ENCODE data around the gene FOXRED2. TPM values are rescaled to one million over a fixed set of nuclear protein-coding genes. Genes with fewer than 3 reads are reported as not detected.
A peak's percentile ranks its signal among the peaks of the same experiment; 100 is the strongest.

FOXRED2 gene
- total RNA-seq, 6 donors from 2014 or later: 6.0 to 27.2 (median 12.9) TPM

- Histone ChIP-seq H3K27me3 (no peaks in the 10 kb centered on the region), H3K36me3 (no peaks in the 10 kb centered on the region), H3K4me1 (peaks cover 11 to 16% (median 14%) of the 10 kb centered on the region in 4 donors), H3K9me3 (no peaks in the 10 kb centered on the region), H3K27ac (no peak overlapping the region), H3K4me3 (no peak overlapping the region)
- no peak for DNase-seq
- whole genome bisulfite sequencing, 2 donors: 86 to 90% methylated on average over 2 of the region's 2 CpGs
- no peak for ATAC-seq (ENCODE audit: low FRiP score in 2 of 2)
- TF ChIP-seq POLR2A (IDR thresholded peaks at IDR 0.05) (no peak), POLR2AphosphoS5 (IDR thresholded peaks at IDR 0.05) (no peak), EP300 (IDR thresholded peaks at IDR 0.05) (no peak)
- TF ChIP-seq, protein P1, sequence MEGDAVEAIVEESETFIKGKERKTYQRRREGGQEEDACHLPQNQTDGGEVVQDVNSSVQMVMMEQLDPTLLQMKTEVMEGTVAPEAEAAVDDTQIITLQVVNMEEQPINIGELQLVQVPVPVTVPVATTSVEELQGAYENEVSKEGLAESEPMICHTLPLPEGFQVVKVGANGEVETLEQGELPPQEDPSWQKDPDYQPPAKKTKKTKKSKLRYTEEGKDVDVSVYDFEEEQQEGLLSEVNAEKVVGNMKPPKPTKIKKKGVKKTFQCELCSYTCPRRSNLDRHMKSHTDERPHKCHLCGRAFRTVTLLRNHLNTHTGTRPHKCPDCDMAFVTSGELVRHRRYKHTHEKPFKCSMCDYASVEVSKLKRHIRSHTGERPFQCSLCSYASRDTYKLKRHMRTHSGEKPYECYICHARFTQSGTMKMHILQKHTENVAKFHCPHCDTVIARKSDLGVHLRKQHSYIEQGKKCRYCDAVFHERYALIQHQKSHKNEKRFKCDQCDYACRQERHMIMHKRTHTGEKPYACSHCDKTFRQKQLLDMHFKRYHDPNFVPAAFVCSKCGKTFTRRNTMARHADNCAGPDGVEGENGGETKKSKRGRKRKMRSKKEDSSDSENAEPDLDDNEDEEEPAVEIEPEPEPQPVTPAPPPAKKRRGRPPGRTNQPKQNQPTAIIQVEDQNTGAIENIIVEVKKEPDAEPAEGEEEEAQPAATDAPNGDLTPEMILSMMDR (IDR thresholded peaks at IDR 0.05): no peak
These were observed 25.6 kb upstream of the FOXRED2 start for GRCh38 chr22:36532466-36532865.

DNA sequence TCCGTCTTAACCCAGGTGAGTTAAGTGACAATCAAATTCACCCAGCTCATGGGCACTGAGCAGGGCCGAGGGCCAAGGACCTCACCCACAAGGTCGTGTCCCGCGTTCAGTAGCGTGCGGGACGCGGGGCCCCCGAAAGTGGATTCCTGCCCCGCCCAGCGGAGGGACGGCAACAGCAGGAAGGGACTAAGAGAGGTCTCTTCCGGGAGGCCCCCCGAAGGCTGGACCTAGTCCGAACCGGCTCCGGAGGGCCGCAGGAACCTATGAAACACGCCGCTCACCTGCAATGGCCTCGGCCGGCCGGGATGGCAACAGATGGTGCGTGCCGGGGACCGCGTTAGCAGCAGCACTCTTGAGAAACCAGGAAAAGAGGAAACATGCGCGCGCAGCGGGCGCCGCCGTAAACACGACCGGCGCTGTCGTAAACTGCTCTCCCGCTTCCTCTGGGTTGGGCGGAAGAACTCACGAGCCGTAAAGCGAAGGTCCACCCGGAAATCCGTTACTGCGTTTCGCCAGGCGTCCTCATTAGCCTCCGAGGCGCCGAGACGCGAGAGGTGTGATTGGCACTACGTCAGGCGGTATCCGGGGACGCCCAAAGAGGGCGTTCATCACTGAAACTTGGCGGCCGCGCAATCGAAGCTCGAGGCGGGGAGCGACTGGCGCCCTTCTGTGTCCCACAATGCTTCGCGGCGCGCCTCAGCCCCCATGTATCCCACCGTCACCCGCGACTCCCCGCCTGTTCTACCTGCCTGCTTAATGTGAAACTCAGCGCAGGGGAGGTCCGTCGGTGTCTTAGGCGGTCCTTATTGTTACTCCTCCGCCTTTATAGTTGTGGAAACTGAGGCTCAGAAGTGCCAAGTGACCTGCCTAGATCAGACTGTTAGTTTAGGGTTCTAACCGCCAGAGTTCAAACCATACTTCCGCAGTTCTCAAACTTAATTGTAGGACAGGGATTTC is 22.2 kb upstream of the FOXRED2 start, which contains the start of gene EIF3D:
TSS of gene EIF3D (minus strand) at position 372 of the 957 bp plus-strand sequence. CDS start 3,045 bp downstream, outside the sequence.
- peak within 1 kb of the TSS; percentile 76 to 99 (median 82) for H3K4me3 ChIP-seq
- no peaks in the 10 kb centered on the region for H3K9me3 ChIP-seq
- H3K36me3 ChIP-seq: peaks cover 19 to 31% (median 24%) of the 10 kb centered on the region in 4 donors
- 0% methylated on average over 23 to 71 of the region's 82 CpGs for WGBS, 2 donors
- H3K4me1 ChIP-seq: peaks cover 13 to 24% (median 18%) of the 10 kb centered on the region in 4 donors
- DNase-seq (peak; percentile 99 to 100), ATAC-seq (ENCODE audit: low FRiP score in 2 of 2) (peak; percentile 98)
- H3K27ac ChIP-seq: peak within 1 kb of the TSS; percentile 85 to 96 (median 93)
- TF ChIP-seq POLR2A (IDR thresholded peaks at IDR 0.05): peak in 3 of 4 donors; percentile 53 to 81 (median 78)
- TF ChIP-seq, protein P1 (IDR thresholded peaks at IDR 0.05): peak in 3 of 6 experiments; percentile 19 to 27 (median 22)
- peak in 2 of 4 donors; percentile 27 to 41 for TF ChIP-seq EP300 (IDR thresholded peaks at IDR 0.05)
- TF ChIP-seq POLR2AphosphoS5 (IDR thresholded peaks at IDR 0.05): peak; percentile 94 to 98
- no peaks in the 10 kb centered on the region for H3K27me3 ChIP-seq

GRCh38 chr22:36528341-36528740 is 21.5 kb upstream of the FOXRED2 start:
- H3K4me1 ChIP-seq: peaks cover 13 to 24% (median 18%) of the 10 kb centered on the region in 4 donors
- WGBS, 2 donors: 8 to 20% methylated on average over 7 to 8 of the region's 8 CpGs
- ATAC-seq (ENCODE audit: low FRiP score in 2 of 2) (peak in 1 of 2 donors; percentile 33), DNase-seq (no peak)
- H3K9me3 ChIP-seq: no peaks in the 10 kb centered on the region
- H3K27ac ChIP-seq: peak overlapping the region; percentile 85 to 96 (median 93)
- peak overlapping the region; percentile 76 to 99 (median 82) for H3K4me3 ChIP-seq
- TF ChIP-seq POLR2AphosphoS5 (IDR thresholded peaks at IDR 0.05): no peak
- no peak for TF ChIP-seq POLR2A (IDR thresholded peaks at IDR 0.05)
- TF ChIP-seq, protein P1 (IDR thresholded peaks at IDR 0.05): no peak
- TF ChIP-seq EP300 (IDR thresholded peaks at IDR 0.05): no peak
- peaks cover 26 to 39% (median 31%) of the 10 kb centered on the region in 4 donors for H3K36me3 ChIP-seq
- no peaks in the 10 kb centered on the region for H3K27me3 ChIP-seq

GRCh38 chr22:36522662-36523061 is 15.8 kb upstream of the FOXRED2 start:
- H3K9me3 ChIP-seq: no peaks in the 10 kb centered on the region
- no peak for TF ChIP-seq POLR2AphosphoS5 (IDR thresholded peaks at IDR 0.05)
- no peak for TF ChIP-seq POLR2A (IDR thresholded peaks at IDR 0.05)
- TF ChIP-seq, protein P1 (IDR thresholded peaks at IDR 0.05): no peak
- TF ChIP-seq EP300 (IDR thresholded peaks at IDR 0.05): no peak
- DNase-seq (no peak), ATAC-seq (ENCODE audit: low FRiP score in 2 of 2) (no peak)
- 92 to 94% methylated on average over 6 of the region's 6 CpGs for WGBS, 2 donors
- H3K4me1 ChIP-seq: peaks cover 4 to 10% (median 6%) of the 10 kb centered on the region in 4 donors
- H3K4me3 ChIP-seq: no peak overlapping the region
- H3K36me3 ChIP-seq: peaks cover 65 to 95% (median 86%) of the 10 kb centered on the region in 4 donors
- no peaks in the 10 kb centered on the region for H3K27me3 ChIP-seq
- H3K27ac ChIP-seq: no peak overlapping the region
